Epithelial cell of prostate (primary cell): ENCODE results near the gene CD177.
"Not testable (repeated sequence)": the region's sequence is repeated elsewhere in the genome, so short reads cannot be mapped to it uniquely, and the experiment has no call there.

ENCODE experiments used
- DNase-seq: peaks from one replicate; pipeline ENCODE4 v3.0.0-alpha.2; 2011; ENCODE audit warnings: low read depth, low spot score
- H3K27ac ChIP-seq: fragments of 450-650 bp; 2 replicates; pipeline ENCODE4 v1.5.1; 2017; ENCODE audit warnings: mild to moderate bottlenecking

The CD177 gene

GRCh38 chr19:43380008-43380407 lies 26.5 kb downstream of the CD177 start:
- H3K27ac ChIP-seq, result no peak overlapping the region
- no peak for DNase-seq

- no peak overlapping the region for H3K27ac ChIP-seq
- DNase-seq, result no peak
Measured at GRCh38 chr19:43380771-43381386, 27.4 kb downstream of the CD177 start.

- not testable (repeated sequence) for DNase-seq, H3K27ac ChIP-seq
Measured at GRCh38 chr19:43382586-43383216, 29.2 kb downstream of the CD177 start.

- DNase-seq, H3K27ac ChIP-seq: not testable (repeated sequence)
Measured at GRCh38 chr19:43383254-43383653, 29.8 kb downstream of the CD177 start.

- not testable (repeated sequence) for H3K27ac ChIP-seq, DNase-seq
Measured at GRCh38 chr19:43383759-43384158, 30.3 kb downstream of the CD177 start.

- DNase-seq, H3K27ac ChIP-seq: not testable (repeated sequence)
Measured at GRCh38 chr19:43390903-43391551, 37.5 kb downstream of the CD177 start.

GRCh38 chr19:43391552-43391935 lies 38.1 kb downstream of the CD177 start:
- not testable (repeated sequence) for H3K27ac ChIP-seq, DNase-seq

GRCh38 chr19:43393501-43393900 lies 40.0 kb downstream of the CD177 start:
- not testable (repeated sequence) for DNase-seq, H3K27ac ChIP-seq

GRCh38 chr19:43395561-43395960 lies 42.1 kb downstream of the CD177 start:
- peak; percentile 10 for DNase-seq
- no peak overlapping the region for H3K27ac ChIP-seq

GRCh38 chr19:43406297-43406696 lies 52.8 kb downstream of the CD177 start:
- H3K27ac ChIP-seq, result no peak overlapping the region
- DNase-seq, result no peak

GRCh38 chr19:43407416-43408005 lies 54.0 kb downstream of the CD177 start:
- no peak for DNase-seq
- no peak overlapping the region for H3K27ac ChIP-seq

- no peak for DNase-seq
- no peak overlapping the region for H3K27ac ChIP-seq
Measured at GRCh38 chr19:43408043-43408442, 54.6 kb downstream of the CD177 start.

- DNase-seq, result no peak
- no peak overlapping the region for H3K27ac ChIP-seq
Measured at GRCh38 chr19:43409415-43409814, 55.9 kb downstream of the CD177 start.

GRCh38 chr19:43412441-43412840 lies 59.0 kb downstream of the CD177 start:
- no peak for DNase-seq
- H3K27ac ChIP-seq, result no peak overlapping the region
